Jurkat, Clone E6-1 (cell line): ENCODE data around the gene KLK3. TPM values are rescaled to one million over a fixed set of nuclear protein-coding genes. Genes with fewer than 3 reads are reported as not detected.
"Not testable (repeated sequence)": the region's sequence is repeated elsewhere in the genome, so short reads cannot be mapped to it uniquely, and the experiment has no call there.

Source experiments
- DNase-seq: peaks from one replicate; pipeline ENCODE4 v3.0.0-alpha.2; 2011; ENCODE audit warnings: low read depth, low spot score
- H3K4me3 ChIP-seq: 2 replicates; pipeline ENCODE4 v1.5.1; 2011; ENCODE audit warnings: mild to moderate bottlenecking, low read length, control low read depth, moderate library complexity
- polyA plus RNA-seq: library from polyadenylated mRNA; unstranded; fragments of >200 nt; gene quantifications from one replicate; pipeline ENCODE4 v1.2.1, GENCODE V29; 2012; ENCODE audit warnings: missing spikeins; ENCODE audit not compliant: insufficient read length, insufficient read depth

The KLK3 gene
- not detected for polyA plus RNA-seq

- no peak for DNase-seq
- H3K4me3 ChIP-seq = no peak within 1 kb of the TSS
Measured at GRCh38 chr19:50854636-50855410, at the start of gene KLK3. Gene KLK3 (plus strand): TSS chr19:50854915. CDS start chr19:50854956, 41 bp downstream.

DNA sequence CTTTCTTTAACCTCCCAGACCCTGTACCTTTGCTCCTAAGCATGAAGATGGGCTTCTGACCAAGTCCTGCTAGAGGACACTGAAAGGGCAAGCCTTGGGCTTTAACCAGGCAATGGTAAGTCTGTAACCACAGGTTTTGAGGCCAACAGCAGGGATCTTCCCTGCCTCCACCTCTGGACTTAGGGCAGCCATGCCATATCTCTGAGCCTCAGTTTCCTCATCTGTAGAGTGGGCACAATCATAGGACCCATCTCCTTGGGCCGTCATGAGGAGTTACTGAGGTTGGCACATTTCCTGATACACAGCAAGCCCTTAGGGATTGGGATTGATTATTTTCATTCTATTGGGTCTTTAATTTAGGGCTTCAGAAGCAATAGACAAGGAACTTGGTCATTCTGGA, 45.9 kb upstream of the KLK3 start:
- DNase-seq = no peak

GRCh38 chr19:50811622-50812238, 43.0 kb upstream of the KLK3 start:
- DNase-seq, H3K4me3 ChIP-seq: not testable (repeated sequence)

More for the DNA sequence above, 45.9 kb upstream of the KLK3 start:
- no peak overlapping the region for H3K4me3 ChIP-seq

- DNase-seq = no peak
- no peak overlapping the region for H3K4me3 ChIP-seq
Measured at GRCh38 chr19:50812474-50812873, 42.2 kb upstream of the KLK3 start.

DNA sequence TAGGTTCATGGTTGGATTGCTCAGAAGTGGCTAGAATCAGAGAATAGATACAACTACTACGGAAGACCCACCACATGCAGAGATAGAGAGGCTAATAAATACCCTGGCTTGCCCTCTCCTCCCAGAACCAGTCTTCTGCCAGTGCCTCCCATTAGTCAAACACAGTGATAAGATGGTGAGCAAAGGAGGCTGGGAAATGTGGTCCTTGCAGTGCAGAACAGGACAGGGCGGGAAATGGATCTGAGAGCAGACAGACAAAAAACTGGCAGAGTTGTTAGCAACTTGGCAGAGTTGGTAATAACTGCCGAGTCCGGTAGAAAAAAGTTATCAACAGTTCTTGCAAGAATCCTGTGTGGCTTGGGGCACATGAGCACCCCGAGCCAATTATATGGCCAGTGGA, 39.8 kb upstream of the KLK3 start:
- no peak for DNase-seq
- H3K4me3 ChIP-seq = no peak overlapping the region

DNA sequence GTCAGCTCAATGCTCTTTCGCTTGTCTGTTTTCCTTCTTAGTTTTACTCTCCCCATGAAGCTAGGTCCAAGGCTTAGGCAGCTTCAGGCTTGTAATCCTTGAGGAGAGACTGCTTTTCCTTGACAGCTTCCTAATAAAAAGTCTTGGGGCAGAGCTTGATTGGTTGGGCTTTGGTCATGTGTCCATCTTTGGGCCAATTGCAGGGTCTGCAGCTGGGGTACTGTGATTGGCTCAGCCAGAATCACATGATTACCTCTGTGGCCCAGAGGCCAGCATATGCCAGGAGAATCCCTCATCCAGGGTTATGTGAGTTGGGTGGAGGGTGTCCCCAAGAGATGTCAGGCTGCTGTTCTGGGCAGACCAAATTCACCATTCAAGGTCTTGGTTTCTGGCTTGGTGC, 39.3 kb upstream of the KLK3 start:
- DNase-seq = no peak
- H3K4me3 ChIP-seq = no peak overlapping the region

DNA sequence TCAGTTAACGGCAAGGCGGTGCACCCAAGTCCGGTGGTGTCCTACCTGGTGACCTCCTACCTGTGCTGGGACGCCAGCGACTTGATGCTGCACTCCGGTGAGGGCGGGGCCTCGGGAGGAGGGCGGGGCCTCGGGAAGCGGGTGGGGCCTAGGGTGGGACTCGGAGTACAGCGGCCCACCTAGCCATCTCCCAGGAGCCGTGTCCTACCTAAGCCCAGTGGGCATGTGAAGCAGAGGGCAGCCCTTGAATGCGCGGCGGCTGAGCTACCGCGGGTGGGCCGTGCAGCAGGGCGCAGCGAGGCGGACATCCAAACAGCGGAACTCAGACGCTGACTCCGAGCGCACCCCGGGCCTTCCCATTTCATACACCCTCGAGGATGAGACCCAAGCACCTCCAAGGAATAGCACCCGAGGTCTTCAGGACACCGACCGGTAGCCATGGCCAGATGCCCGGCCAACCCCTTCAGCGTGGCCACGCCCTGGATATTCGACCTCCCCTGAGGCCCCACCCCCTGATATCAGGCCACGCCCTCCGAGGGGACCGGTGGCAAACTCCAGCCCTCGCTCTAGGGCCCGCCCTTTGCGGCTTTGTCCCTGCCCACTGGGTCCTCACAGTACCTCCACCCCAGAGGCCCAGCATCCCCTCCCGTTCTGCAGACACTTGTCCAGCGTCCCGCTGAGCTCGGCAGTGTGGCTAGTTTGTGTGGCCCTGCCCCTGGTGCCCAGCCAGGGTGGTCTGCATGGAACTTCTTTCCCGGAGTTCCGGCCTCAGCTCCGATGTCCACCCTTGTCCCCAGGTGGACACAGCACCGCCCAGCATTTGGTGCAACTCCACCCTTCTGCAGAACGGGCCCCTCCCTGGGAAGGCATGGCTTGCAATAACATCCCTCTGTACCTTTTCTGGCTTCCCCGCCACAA, 36.5 kb upstream of the KLK3 start:
- DNase-seq = no peak
- H3K4me3 ChIP-seq = no peak overlapping the region

DNA sequence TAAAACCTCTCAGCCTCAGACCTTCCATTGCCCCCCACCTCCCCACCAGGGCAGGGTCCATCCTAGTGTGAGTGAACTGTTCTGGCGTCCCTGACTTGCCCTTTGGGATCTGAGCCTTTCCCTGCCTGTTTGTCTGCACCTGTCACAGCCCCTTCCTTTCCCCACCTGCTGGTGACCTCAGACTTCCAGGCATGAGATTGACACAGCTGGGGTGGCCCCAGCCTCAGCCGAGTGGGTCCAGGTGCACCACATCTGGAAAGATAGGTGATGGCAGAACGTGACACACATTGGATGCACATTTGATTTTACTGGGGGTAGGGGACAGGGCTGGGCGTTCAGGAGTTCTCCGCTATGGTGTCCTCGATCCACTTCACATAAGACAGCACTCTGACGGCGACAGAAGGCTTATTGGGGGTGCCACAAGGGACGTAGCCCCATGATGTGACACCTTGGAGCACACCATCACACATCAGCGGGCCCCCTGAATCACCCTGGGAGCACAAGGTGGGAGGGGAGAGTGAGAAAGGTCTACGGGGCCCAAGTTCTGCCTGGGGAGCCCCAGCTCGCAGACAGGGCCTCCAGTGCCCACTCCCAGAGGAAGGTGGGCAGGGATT, 35.7 kb upstream of the KLK3 start:
- DNase-seq = no peak
- no peak overlapping the region for H3K4me3 ChIP-seq

GRCh38 chr19:50819636-50820035, 35.1 kb upstream of the KLK3 start:
- no peak for DNase-seq
- no peak overlapping the region for H3K4me3 ChIP-seq

DNA sequence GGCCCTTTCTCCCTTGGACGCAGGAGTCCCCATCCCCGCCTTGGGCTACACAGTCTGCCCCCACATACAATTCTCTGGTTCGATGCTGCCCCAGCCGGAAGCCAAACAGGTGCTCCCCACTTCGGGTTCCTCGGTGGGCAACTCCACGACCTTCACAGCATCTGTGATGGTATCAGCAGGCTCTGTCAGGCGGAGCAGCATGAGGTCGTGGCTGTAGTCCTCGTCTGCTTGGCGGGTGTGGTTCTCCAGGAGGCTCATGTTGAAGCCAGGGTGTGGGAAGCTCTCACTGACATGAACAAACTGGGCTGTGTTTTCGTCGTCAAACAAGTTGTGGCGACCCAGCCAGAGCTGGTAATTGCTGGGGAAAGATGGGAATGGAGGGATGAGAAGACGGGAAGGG, 34.6 kb upstream of the KLK3 start:
- DNase-seq = no peak

DNA sequence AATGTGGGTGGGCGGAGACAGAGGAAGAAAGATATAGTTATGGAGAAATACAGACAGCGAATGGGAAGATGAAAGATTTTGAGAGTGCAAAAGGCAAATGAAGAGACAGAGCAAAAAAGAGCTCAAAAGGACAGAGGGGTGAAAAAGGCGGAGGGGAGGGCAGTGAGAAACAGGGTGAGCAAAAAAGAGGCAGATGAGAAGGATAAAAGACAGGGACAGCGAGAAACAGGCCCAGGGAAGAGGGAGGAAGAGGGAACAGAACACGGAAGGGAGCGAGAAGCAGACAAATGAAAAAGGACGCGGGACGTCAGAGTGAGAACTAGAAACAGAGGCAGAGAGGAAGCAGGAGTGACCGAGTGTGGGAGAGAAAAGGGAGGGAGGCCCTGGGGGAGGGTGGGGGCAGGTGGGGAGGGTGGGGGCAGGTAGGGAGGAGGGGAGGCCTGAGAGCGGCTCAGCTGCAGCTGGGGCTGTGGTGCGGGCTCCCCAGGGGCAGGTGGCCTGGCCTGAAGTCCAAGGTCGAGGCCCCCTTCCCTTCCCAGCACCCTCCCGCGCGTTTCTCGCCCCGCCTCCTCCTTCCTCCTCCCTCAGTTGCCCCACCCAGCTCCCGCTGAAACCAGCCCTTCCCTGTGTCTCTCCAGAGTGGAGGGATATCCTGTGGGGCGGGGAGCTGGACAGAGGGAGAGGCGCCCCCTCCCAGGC, 34.0 kb upstream of the KLK3 start:
- DNase-seq = no peak
- peak overlapping the region; percentile 29 for H3K4me3 ChIP-seq

More for the DNA sequence above, 34.6 kb upstream of the KLK3 start:
- no peak overlapping the region for H3K4me3 ChIP-seq

GRCh38 chr19:50821248-50821612, 33.5 kb upstream of the KLK3 start:
- no peak overlapping the region for H3K4me3 ChIP-seq
- no peak for DNase-seq

- H3K4me3 ChIP-seq = no peak overlapping the region
- no peak for DNase-seq
Measured at GRCh38 chr19:50821622-50822021, 33.1 kb upstream of the KLK3 start.

- no peak overlapping the region for H3K4me3 ChIP-seq
- DNase-seq = no peak
Measured at GRCh38 chr19:50822661-50823208, 32.0 kb upstream of the KLK3 start.

- no peak for DNase-seq
- no peak within 1 kb of the TSS for H3K4me3 ChIP-seq
Measured at GRCh38 chr19:50823389-50824042, 31.2 kb upstream of the KLK3 start, which contains the start of gene KLK1. Gene KLK1 (minus strand): TSS chr19:50823787. CDS start chr19:50823748, 39 bp downstream.

- H3K4me3 ChIP-seq = no peak overlapping the region
- no peak for DNase-seq
Measured at GRCh38 chr19:50826492-50827240, 28.0 kb upstream of the KLK3 start.

- H3K4me3 ChIP-seq = no peak overlapping the region
- DNase-seq = no peak
Measured at GRCh38 chr19:50827476-50827875, 27.2 kb upstream of the KLK3 start.
